H1 (cell line): ENCODE data around the gene PCNX3. TPM values are rescaled to one million over a fixed set of nuclear protein-coding genes. Genes with fewer than 3 reads are reported as not detected.
A peak's percentile ranks its signal among the peaks of the same experiment; 100 is the strongest.

ENCODE experiments used
- FOSL1 ChIP-seq: IDR thresholded peaks from 2 replicates; pipeline ENCODE4 v1.6.1; 2011; ENCODE audit warnings: mild to moderate bottlenecking, low read depth, low read length, moderate library complexity; ENCODE audit not compliant: insufficient read depth
- GABPA ChIP-seq: IDR thresholded peaks from 2 replicates; pipeline ENCODE4 v1.6.1; 2011; ENCODE audit warnings: mild to moderate bottlenecking, low read length, moderate library complexity, borderline replicate concordance; ENCODE audit not compliant: insufficient read depth
- GTF2F1 ChIP-seq: IDR thresholded peaks from 2 replicates; pipeline ENCODE4 v1.6.1; 2012; ENCODE audit warnings: low read depth, low read length, improper control_type of control experiment, borderline replicate concordance
- KDM5A ChIP-seq: fragments of 200-600 bp; IDR thresholded peaks from 2 replicates; pipeline ENCODE4 v1.7.1; 2012; ENCODE audit warnings: mild to moderate bottlenecking, low read length, inconsistent platforms, mixed read lengths
- PHF8 ChIP-seq: fragments of 200-600 bp; sonication (generic); conservative IDR thresholded peaks from 2 replicates; pipeline ENCODE4 v1.7.1; 2012; ENCODE audit warnings: low read depth, mild to moderate bottlenecking, inconsistent platforms, low read length, moderate library complexity
- POLR2A ChIP-seq, 2 experiments: IDR thresholded peaks; 1 replicate in 1 of 2; 2 replicates in 1 of 2; pipeline ENCODE4 v1.6.1; 2011; ENCODE audit warnings: low read depth in 2 of 2, low read length in 2 of 2, mild to moderate bottlenecking in 2 of 2; ENCODE audit errors: control extremely low read depth in 1 of 2
- RBBP5 ChIP-seq: IDR thresholded peaks from 2 replicates; pipeline ENCODE4 v1.7.1; 2012; ENCODE audit warnings: low read depth, mild to moderate bottlenecking, inconsistent platforms, low read length, moderate library complexity, borderline replicate concordance
- TEAD4 ChIP-seq: IDR thresholded peaks from 2 replicates; pipeline ENCODE4 v1.6.1; 2012; ENCODE audit warnings: low read depth, low read length, inconsistent platforms, mixed read lengths
- YY1 ChIP-seq: IDR thresholded peaks from 2 replicates; pipeline ENCODE4 v1.6.1; 2011; ENCODE audit warnings: low read depth, mild to moderate bottlenecking, low read length
- polyA plus RNA-seq, 7 experiments: library from polyadenylated mRNA; depleted of rRNA in 3 of 7; stranded (reverse) in 5 of 7; unstranded in 2 of 7; fragments of >200 nt in 5 of 7; fragments of 200-250 nt in 2 of 7; gene quantifications; 1 replicate in 5 of 7; 2 replicates in 1 of 7; 4 replicates in 1 of 7; pipeline versions ENCODE4 v1.2.1 to v1.2.3, GENCODE V29; 2011 to 2013; ENCODE audit warnings: missing spikeins in 2 of 7, mixed read lengths in 2 of 7
- total RNA-seq: library from RNA; stranded (reverse); fragmentation: NEBNext Ultra II Directional; extraction: Animal tissue kit (Norgen Biotek cat#: 25700); gene quantifications from 2 replicates; pipeline ENCODE4 v1.2.1, GENCODE V29; 2021
- TF ChIP-seq, protein P1 (sequence below): fragments of 300-600 bp; sonication (generic); IDR thresholded peaks from 2 replicates; pipeline ENCODE4 v1.7.1; 2012; ENCODE audit warnings: low read length, moderate library complexity, mild to moderate bottlenecking, inconsistent platforms; ENCODE audit not compliant: insufficient replicate concordance

The PCNX3 gene
- total and polyA plus RNA-seq, 2 of the 8 experiments (the other 6 are each of a cell fraction or from before 2014, with no cell fraction given), result 27.2 to 38.8 TPM

DNA sequence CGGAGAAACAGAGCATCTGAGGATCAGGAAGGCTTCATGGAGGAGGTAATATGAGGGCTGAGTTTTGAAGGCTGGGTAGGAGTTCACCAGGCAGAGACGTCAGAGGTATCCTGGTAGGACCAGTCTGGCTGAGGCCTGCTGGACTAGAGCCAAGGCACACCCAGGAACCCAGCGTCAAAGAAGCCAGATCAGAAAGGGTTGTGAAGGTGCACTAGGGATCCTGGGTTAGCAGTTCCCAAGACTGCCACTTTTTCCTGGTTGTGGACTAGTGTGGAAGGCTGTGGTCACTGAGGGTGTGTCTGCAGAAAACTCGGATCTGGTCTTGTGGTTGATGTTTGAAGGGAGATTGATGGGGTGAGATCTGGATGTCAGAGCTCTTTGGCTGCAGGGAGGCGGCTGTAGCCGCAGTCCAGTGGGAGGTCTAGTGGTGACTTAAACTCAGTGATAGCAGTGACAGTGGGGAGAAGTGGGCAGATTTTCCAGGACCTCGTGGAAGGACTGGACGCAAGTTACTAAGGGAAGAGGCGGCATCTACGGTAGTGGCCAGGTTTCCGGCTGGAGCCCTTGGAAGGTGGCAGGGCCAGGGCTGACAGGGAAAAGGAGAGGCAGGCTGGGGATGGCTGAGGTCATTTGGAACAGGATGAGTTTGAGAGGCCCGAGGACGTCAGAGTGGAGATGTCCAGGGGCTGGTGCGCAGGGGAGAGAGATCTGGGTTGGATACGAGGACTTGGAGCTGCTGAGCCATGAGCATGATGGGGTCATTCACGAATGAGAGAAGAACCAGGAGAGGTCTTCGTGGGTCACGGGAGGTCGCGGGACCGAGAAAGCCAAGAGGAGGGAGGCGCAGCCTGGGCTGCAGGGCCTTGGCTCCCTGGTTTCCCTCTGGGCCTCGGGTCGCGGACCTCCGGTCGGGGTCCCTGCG, 36.3 kb downstream of the PCNX3 start (continued):
- TF ChIP-seq, protein P1, sequence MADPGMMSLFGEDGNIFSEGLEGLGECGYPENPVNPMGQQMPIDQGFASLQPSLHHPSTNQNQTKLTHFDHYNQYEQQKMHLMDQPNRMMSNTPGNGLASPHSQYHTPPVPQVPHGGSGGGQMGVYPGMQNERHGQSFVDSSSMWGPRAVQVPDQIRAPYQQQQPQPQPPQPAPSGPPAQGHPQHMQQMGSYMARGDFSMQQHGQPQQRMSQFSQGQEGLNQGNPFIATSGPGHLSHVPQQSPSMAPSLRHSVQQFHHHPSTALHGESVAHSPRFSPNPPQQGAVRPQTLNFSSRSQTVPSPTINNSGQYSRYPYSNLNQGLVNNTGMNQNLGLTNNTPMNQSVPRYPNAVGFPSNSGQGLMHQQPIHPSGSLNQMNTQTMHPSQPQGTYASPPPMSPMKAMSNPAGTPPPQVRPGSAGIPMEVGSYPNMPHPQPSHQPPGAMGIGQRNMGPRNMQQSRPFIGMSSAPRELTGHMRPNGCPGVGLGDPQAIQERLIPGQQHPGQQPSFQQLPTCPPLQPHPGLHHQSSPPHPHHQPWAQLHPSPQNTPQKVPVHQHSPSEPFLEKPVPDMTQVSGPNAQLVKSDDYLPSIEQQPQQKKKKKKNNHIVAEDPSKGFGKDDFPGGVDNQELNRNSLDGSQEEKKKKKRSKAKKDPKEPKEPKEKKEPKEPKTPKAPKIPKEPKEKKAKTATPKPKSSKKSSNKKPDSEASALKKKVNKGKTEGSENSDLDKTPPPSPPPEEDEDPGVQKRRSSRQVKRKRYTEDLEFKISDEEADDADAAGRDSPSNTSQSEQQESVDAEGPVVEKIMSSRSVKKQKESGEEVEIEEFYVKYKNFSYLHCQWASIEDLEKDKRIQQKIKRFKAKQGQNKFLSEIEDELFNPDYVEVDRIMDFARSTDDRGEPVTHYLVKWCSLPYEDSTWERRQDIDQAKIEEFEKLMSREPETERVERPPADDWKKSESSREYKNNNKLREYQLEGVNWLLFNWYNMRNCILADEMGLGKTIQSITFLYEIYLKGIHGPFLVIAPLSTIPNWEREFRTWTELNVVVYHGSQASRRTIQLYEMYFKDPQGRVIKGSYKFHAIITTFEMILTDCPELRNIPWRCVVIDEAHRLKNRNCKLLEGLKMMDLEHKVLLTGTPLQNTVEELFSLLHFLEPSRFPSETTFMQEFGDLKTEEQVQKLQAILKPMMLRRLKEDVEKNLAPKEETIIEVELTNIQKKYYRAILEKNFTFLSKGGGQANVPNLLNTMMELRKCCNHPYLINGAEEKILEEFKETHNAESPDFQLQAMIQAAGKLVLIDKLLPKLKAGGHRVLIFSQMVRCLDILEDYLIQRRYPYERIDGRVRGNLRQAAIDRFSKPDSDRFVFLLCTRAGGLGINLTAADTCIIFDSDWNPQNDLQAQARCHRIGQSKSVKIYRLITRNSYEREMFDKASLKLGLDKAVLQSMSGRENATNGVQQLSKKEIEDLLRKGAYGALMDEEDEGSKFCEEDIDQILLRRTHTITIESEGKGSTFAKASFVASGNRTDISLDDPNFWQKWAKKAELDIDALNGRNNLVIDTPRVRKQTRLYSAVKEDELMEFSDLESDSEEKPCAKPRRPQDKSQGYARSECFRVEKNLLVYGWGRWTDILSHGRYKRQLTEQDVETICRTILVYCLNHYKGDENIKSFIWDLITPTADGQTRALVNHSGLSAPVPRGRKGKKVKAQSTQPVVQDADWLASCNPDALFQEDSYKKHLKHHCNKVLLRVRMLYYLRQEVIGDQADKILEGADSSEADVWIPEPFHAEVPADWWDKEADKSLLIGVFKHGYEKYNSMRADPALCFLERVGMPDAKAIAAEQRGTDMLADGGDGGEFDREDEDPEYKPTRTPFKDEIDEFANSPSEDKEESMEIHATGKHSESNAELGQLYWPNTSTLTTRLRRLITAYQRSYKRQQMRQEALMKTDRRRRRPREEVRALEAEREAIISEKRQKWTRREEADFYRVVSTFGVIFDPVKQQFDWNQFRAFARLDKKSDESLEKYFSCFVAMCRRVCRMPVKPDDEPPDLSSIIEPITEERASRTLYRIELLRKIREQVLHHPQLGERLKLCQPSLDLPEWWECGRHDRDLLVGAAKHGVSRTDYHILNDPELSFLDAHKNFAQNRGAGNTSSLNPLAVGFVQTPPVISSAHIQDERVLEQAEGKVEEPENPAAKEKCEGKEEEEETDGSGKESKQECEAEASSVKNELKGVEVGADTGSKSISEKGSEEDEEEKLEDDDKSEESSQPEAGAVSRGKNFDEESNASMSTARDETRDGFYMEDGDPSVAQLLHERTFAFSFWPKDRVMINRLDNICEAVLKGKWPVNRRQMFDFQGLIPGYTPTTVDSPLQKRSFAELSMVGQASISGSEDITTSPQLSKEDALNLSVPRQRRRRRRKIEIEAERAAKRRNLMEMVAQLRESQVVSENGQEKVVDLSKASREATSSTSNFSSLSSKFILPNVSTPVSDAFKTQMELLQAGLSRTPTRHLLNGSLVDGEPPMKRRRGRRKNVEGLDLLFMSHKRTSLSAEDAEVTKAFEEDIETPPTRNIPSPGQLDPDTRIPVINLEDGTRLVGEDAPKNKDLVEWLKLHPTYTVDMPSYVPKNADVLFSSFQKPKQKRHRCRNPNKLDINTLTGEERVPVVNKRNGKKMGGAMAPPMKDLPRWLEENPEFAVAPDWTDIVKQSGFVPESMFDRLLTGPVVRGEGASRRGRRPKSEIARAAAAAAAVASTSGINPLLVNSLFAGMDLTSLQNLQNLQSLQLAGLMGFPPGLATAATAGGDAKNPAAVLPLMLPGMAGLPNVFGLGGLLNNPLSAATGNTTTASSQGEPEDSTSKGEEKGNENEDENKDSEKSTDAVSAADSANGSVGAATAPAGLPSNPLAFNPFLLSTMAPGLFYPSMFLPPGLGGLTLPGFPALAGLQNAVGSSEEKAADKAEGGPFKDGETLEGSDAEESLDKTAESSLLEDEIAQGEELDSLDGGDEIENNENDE, result no peak
- TF ChIP-seq TEAD4 (no peak), KDM5A (no peak), FOSL1 (no peak), GTF2F1 (no peak), GABPA (no peak), RBBP5 (no peak), PHF8 (no peak), YY1 (no peak), POLR2A (IDR thresholded peaks at IDR 0.05; ENCODE audit: control extremely low read depth in 1 of 2, low read depth in 2 of 2, low read length in 2 of 2) (0 out of 3 replicates have a peak, but pooled peaks of 1 of the 2 experiments have one; percentile 63)
